B cell (primary cell): ENCODE data around the gene HOXD3. TPM values are rescaled to one million over a fixed set of nuclear protein-coding genes. Genes with fewer than 3 reads are reported as not detected.

Experiments
- ATAC-seq: fragments of 200-7000 bp; cut with Tn5 transposase; one replicate; pipeline ENCODE4 v1.10.0; 2021; ENCODE audit warnings: low read depth, mild to moderate bottlenecking, moderate number of reproducible peaks, moderate library complexity
- CTCF ChIA-PET: fragments of 350-600 bp; sonication (Branson Sonifier 250); formaldehyde crosslinking; loops from one replicate; lab custom pipeline; 2021; ENCODE audit warnings: antibody characterized with exemption, inconsistent platforms; lab: Charles Lee
- POLR2A ChIA-PET: fragments of 350-600 bp; sonication (Branson Sonifier 250); formaldehyde crosslinking; loops from one replicate; lab custom pipeline; 2021; ENCODE audit warnings: antibody characterized with exemption; lab: Charles Lee
- DNase-seq: peaks from one replicate; pipeline ENCODE4 v3.0.0; 2013
- H2AFZ ChIP-seq: 2 replicates; pipeline ENCODE4 v1.6.1; 2012; ENCODE audit warnings: mild to moderate bottlenecking, low read depth, low read length; ENCODE audit not compliant: insufficient read depth, poor library complexity, severe bottlenecking
- H3K27ac ChIP-seq, 2 donors: 1 replicate in 1 of 2; 2 replicates in 1 of 2; pipeline ENCODE4 v1.5.1; 2012 to 2013; ENCODE audit warnings: low read length in 2 of 2, mild to moderate bottlenecking in 2 of 2, moderate library complexity in 1 of 2
- H3K27me3 ChIP-seq, 4 experiments: fragments of 200-600 bp in 1 of 4; sonication (generic) in 1 of 4; replicated peaks in 1 of 4; 1 replicate in 2 of 4; 2 replicates in 2 of 4; pipeline versions ENCODE4 v1.6.1 to v1.7.0; 2013 to 2016; ENCODE audit warnings: low read length in 3 of 4, mild to moderate bottlenecking in 2 of 4, mixed read lengths in 1 of 4, moderate library complexity in 1 of 4; ENCODE audit not compliant: insufficient read depth in 4 of 4, control insufficient read depth in 3 of 4; ENCODE audit errors: control extremely low read depth in 1 of 4
- H3K36me3 ChIP-seq, 2 experiments: replicated peaks in 1 of 2; 1 replicate in 1 of 2; 2 replicates in 1 of 2; pipeline versions ENCODE4 v1.6.1 to v1.7.1; 2013; ENCODE audit warnings: low read length in 1 of 2; ENCODE audit not compliant: insufficient read depth in 2 of 2, control insufficient read depth in 1 of 2; ENCODE audit errors: control extremely low read depth in 1 of 2, extremely low read depth in 1 of 2
- H3K4me1 ChIP-seq, 2 donors: fragments of 200-600 bp in 1 of 2; sonication (generic) in 1 of 2; 1 replicate in 1 of 2; 2 replicates in 1 of 2; pipeline versions ENCODE4 v1.5.1 to v1.6.1; 2013 to 2017; ENCODE audit warnings: low read length in 2 of 2; ENCODE audit not compliant: control insufficient read depth in 2 of 2, insufficient read depth in 2 of 2
- H3K4me2 ChIP-seq: replicated peaks from 2 replicates; pipeline ENCODE3; 2012; ENCODE audit warnings: mild to moderate bottlenecking, low read depth, low read length; ENCODE audit not compliant: poor library complexity, severe bottlenecking
- H3K4me3 ChIP-seq, 5 experiments: fragments of 200-600 bp in 1 of 5; sonication (generic) in 1 of 5; 1 replicate in 3 of 5; 2 replicates in 2 of 5; pipeline versions ENCODE4 v1.5.1 to v1.7.0; 2011 to 2016; ENCODE audit warnings: low read length in 4 of 5, mild to moderate bottlenecking in 4 of 5, low read depth in 2 of 5, control low read depth in 1 of 5, moderate library complexity in 1 of 5; ENCODE audit not compliant: insufficient read depth in 1 of 5; ENCODE audit errors: control extremely low read depth in 1 of 5, extremely low read depth in 1 of 5
- H3K79me2 ChIP-seq: fragments of 200-600 bp; sonication (generic); one replicate; pipeline ENCODE4 v1.6.0; 2016; ENCODE audit warnings: low read length; ENCODE audit not compliant: control insufficient read depth, insufficient read depth
- H3K9ac ChIP-seq: fragments of 200-600 bp; sonication (generic); 2 replicates; pipeline ENCODE4 v1.6.1; 2017; ENCODE audit warnings: mild to moderate bottlenecking, low read length, moderate library complexity
- H3K9me3 ChIP-seq, 3 donors: one replicate each; pipeline versions ENCODE4 v1.6.1 to v1.7.1; 2013; ENCODE audit warnings: low read length in 2 of 3; ENCODE audit not compliant: control insufficient read depth in 2 of 3, insufficient read depth in 1 of 3; ENCODE audit errors: control extremely low read depth in 1 of 3
- H4K20me1 ChIP-seq: 2 replicates; pipeline ENCODE4 v1.6.0; 2012; ENCODE audit warnings: mild to moderate bottlenecking, low read length; ENCODE audit not compliant: insufficient read depth, control insufficient read depth, poor library complexity, severe bottlenecking
- H3K27ac Mint-ChIP-seq: one replicate; pipeline ENCODE4 v1.8.0; 2021; ENCODE audit warnings: mixed read lengths
- H3K27me3 Mint-ChIP-seq: one replicate; pipeline ENCODE4 v1.8.0; 2021; ENCODE audit warnings: mixed read lengths
- H3K4me1 Mint-ChIP-seq: one replicate; pipeline ENCODE4 v1.8.0; 2021; ENCODE audit warnings: mixed read lengths
- H3K4me3 Mint-ChIP-seq: one replicate; pipeline ENCODE4 v1.8.0; 2021; ENCODE audit warnings: mixed read lengths
- H3K9me3 Mint-ChIP-seq: one replicate; pipeline ENCODE4 v1.8.0; 2022; ENCODE audit warnings: mixed read lengths; ENCODE audit not compliant: insufficient read depth
- EZH2 ChIP-seq: IDR thresholded peaks from 2 replicates; pipeline ENCODE4 v1.6.1; 2012; ENCODE audit warnings: borderline replicate concordance, low read depth, mild to moderate bottlenecking, moderate library complexity, low read length; ENCODE audit not compliant: insufficient read depth, poor library complexity, severe bottlenecking
- WGBS: methylation state at CpG from one replicate; pipeline ENCODE4 v1.1.5; 2013; ENCODE audit warnings: missing lambda C conversion rate; ENCODE audit not compliant: insufficient coverage; 5-methylcytosine and 5-hydroxymethylcytosine counted together
- intact Hi-C: fragments of 100-400 bp; cut with micrococcal nuclease; formaldehyde crosslinking; loops from one replicate; pipeline ENCODE4 v1.10.0; 2022
- polyA plus RNA-seq: library from polyadenylated mRNA; depleted of rRNA; stranded (reverse); fragments of >200 nt; gene quantifications from 2 replicates; pipeline ENCODE4 v1.2.3, GENCODE V29; 2012
- total RNA-seq, 2 donors: library from RNA; stranded (reverse); fragments of 120-200 nt in 1 of 2; gene quantifications; 1 replicate in 1 of 2; 2 replicates in 1 of 2; pipeline versions ENCODE4 v1.2.3 to v1.2.4, GENCODE V29; 2013 to 2022
- TF ChIP-seq, protein P1 (sequence below): fragments of 200-600 bp; IDR thresholded peaks from one replicate; pipeline ENCODE4 v1.8.0; 2022; ENCODE audit warnings: antibody characterized with exemption, mild to moderate bottlenecking

HOXD3 gene
- total and polyA plus RNA-seq, 2 donors (not counting 1 experiment from before 2014, with no cell fraction given): not detected

DNA sequence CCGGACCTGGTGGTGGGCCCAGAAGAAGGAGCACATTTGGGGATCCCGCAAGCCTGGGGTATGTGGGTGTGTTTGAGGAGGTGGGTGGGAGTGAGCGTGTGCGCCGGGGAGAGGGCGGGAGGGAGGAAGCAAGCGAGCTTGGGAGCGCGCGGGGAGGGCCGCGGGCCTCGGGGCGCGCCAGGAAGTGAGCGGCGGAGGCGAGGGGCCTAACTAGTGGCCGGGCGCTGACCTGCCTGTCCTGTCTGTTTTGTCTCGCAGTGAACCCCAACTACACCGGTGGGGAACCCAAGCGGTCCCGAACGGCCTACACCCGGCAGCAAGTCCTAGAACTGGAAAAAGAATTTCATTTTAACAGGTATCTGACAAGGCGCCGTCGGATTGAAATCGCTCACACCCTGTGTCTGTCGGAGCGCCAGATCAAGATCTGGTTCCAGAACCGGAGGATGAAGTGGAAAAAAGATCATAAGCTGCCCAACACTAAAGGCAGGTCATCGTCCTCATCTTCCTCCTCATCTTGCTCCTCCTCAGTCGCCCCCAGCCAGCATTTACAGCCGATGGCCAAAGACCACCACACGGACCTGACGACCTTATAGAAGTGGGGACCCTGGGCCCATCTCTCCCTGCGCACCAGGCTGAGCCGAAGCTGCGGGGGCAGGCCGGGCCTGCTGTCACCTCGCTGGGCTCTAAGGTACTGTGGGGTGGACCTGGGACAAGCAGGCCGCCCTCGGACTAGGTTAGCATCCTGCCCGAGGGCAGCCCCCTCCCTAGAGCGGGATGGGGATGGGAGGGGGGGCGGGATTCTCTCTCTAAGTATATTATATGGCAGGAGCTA lies 4.5 kb upstream of the HOXD3 start:
- Histone ChIP-seq H3K36me3 (no peaks in the 10 kb centered on the region), H3K9ac (no peak overlapping the region), H4K20me1 (no peaks in the 10 kb centered on the region), H3K4me3 (no peak overlapping the region), H2AFZ (no peak overlapping the region), H3K4me2 (no peak overlapping the region), H3K4me1 (peaks cover 3 to 12% of the 10 kb centered on the region in 2 donors), H3K27ac (no peak overlapping the region), H3K79me2 (no peaks in the 10 kb centered on the region), H3K9me3 (peaks cover 0 to 26% (median 0%) of the 10 kb centered on the region in 3 donors), H3K27me3 (peaks cover 0 to 86% (median 53%) of the 10 kb centered on the region in 4 experiments)
- DNase-seq (peak; percentile 6), ATAC-seq (no peak)
- ChIA-PET POLR2A (no interaction called here), CTCF (no interaction called here)
- 18% methylated on average over 43 of the region's 48 CpGs for WGBS
- Mint-ChIP-seq H3K4me3 (no peak overlapping the region), H3K9me3 (peaks cover 2% of the 10 kb centered on the region), H3K27me3 (peaks cover 82% of the 10 kb centered on the region), H3K27ac (no peak overlapping the region), H3K4me1 (peaks cover 3% of the 10 kb centered on the region)
- intact Hi-C loops: no loop called here
- no peak for TF ChIP-seq EZH2
- TF ChIP-seq, protein P1, sequence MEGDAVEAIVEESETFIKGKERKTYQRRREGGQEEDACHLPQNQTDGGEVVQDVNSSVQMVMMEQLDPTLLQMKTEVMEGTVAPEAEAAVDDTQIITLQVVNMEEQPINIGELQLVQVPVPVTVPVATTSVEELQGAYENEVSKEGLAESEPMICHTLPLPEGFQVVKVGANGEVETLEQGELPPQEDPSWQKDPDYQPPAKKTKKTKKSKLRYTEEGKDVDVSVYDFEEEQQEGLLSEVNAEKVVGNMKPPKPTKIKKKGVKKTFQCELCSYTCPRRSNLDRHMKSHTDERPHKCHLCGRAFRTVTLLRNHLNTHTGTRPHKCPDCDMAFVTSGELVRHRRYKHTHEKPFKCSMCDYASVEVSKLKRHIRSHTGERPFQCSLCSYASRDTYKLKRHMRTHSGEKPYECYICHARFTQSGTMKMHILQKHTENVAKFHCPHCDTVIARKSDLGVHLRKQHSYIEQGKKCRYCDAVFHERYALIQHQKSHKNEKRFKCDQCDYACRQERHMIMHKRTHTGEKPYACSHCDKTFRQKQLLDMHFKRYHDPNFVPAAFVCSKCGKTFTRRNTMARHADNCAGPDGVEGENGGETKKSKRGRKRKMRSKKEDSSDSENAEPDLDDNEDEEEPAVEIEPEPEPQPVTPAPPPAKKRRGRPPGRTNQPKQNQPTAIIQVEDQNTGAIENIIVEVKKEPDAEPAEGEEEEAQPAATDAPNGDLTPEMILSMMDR: no peak
